A549 treated with CpdA at 1 μM for 4 hours (cell line): ENCODE results near the gene SERINC2. TPM values are rescaled to one million over a fixed set of nuclear protein-coding genes. Genes with fewer than 3 reads are reported as not detected.

Experiments used
- total RNA-seq: library from RNA; stranded (reverse); fragments of 200-300 nt; extraction: Qiagen RNA extraction; gene quantifications from 5 replicates; pipeline ENCODE4 v1.2.3, GENCODE V29; 2022; ENCODE audit warnings: low read depth

The SERINC2 gene
- 16.5 to 28.9 TPM (median 27.1 TPM) in 5 replicates for total RNA-seq

DNA sequence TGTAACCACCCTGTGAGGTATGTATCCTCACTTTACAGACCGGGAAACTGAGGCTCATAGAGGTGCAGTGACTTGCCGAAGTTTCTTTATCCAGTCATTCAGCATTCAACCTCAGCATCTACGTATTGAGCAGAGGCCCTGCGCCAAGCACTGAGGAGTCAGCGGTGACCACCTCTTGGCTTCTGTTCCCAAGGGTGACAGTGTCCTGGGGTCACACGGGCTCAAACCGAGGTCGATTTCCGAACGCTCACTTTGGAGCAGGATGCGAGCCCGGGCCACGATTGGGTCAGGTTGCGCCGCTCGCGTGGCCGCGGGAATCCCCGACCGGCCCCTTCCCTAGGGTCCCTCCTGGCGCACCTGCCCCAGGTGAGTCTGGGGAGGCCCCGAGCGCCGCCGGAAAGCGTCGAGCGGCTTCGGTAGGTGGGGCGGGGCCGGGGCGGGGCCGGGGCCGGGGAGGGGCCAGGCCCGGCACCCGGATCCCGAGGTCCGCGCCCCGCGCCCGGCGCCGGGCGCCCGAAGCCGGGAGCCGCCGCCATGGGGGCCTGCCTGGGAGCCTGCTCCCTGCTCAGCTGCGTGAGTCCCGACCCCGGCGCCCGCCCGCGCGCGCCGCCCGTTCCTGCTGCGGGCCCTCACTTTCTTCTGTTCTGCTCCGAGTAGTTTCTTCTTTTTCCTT is at the start of gene SERINC2:
TSS of gene SERINC2 (plus strand) at position 482 of the 673 bp plus-strand sequence. CDS start at position 535, 53 bp downstream.

DNA sequence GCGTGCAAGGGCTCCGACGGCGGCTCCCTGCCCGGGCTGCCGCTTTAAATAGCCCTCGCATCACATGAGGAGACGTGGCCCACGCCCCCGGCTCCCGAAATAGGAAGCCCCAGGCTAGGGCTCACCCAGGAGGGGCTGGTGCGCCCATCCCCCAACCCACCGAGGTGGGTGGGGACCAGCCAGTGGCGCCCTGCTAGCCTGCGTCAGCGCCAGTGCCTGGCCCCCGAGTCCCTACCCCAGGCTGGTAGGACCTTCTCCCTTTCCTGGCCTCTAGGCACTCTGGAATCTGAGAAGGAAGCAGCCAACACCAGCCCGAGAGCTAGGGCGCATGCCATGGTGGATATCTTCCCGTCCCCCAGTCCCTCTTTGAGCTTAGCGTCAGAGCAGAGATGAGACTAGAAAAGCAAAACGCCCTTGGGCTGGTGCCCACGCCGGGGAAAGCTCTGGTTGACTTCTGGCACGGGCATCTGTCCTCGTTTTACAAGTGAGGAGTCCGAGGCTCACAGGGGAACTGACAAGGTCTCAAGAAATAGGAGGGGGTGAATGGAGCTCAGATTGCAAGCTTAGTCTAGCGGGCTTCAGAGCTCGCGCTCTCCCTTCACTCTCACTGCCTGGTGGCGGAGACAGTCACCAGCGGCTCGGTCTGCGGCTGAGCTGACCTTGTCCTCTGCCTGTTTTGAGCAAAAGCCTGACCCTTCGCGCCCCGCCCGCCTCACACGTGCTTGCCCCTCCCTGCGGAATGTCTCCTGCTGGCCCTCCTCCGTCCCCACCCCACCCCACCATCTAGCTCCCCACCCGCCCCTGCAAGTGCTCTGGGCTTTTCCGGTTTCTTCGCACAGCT is 39.7 kb upstream of the SERINC2 start, which contains the start of gene FABP3:
TSS of gene FABP3 (minus strand) at position 21 of the 841 bp plus-strand sequence. CDS start 62 bp downstream, outside the sequence.

Other genes with a start within 250 kb of the SERINC2 start
- 0.98 to 1.7 TPM (median 1.5 TPM) in 5 replicates for gene NKAIN1, start 173.3 kb upstream of the SERINC2 start, total RNA-seq
- 45.1 to 50.5 TPM (median 47.7 TPM) in 5 replicates for gene SNRNP40, start 116.4 kb upstream of the SERINC2 start, total RNA-seq
- gene ZCCHC17, start 116.2 kb upstream of the SERINC2 start, total RNA-seq = 23.7 to 26.8 TPM (median 25.2 TPM) in 5 replicates
- not detected in 5 replicates for gene FABP3, start 40.1 kb upstream of the SERINC2 start, total RNA-seq
- gene TINAGL1, start 163.3 kb downstream of the SERINC2 start, total RNA-seq = 0.50 to 0.97 TPM (median 0.71 TPM) in 5 replicates
- gene HCRTR1, start 204.5 kb downstream of the SERINC2 start, total RNA-seq = 0.07 to 0.08 TPM in 2 of 5 replicates, not detected in the others
- 41.1 to 50.3 TPM (median 47.8 TPM) in 5 replicates for gene PEF1, start 231.7 kb downstream of the SERINC2 start, total RNA-seq